ENCODE data around the gene TTC3. TPM values are rescaled to one million over a fixed set of nuclear protein-coding genes. Genes with fewer than 3 reads are reported as not detected.

TTC3 gene
- polyA plus RNA-seq, 1 donor from 2014 or later, result 332 TPM

DNA sequence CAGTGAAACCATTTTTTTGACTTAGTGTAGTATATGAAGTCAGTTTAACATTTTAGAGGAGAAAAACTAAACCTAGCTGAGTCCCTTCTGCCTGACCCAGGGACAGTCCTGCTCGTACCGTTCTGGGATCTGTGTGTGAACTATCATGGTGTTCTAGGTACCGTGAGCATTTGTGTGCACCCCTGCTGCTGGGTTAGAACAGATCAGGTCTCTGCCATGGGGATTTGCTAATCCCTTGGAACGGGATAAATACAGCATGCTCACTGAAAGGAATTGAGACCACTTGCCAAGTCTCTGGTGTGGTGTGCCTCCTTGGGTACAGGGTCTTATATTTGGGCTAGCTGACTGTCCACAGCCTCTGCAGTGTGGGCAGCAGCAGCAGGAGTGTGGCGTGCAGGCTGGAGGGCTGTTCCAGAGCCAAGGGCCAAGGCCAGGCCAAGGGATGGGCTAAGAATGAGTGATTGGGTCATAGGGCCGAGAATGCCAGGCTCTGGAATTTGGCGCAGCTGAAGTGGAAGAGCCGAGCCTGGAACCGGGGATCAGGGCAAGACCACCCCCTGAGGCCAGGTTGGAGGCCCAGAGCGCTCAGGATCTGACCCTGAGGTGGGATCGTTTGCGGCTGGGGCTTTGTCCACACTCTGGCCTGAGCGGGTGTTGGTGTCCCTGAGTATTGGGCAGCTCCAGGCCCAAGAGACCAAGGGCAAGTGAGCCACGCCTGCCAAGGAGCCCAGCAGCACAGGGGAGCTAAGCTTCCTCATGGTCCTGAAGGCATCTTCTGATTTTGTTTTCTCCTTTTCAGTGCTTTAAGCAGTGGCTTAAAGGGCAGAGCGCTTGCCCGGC is 127.8 kb downstream of the TTC3 start:
- no peak overlapping the region for H3K4me3 ChIP-seq (ENCODE audit: low read length)
- H3K4me2 ChIP-seq (ENCODE audit: low read length), result no peak overlapping the region
- H3K27me3 ChIP-seq (ENCODE audit: insufficient read depth, low read depth, low read length), result no peaks in the 10 kb centered on the region
- H3K9me3 ChIP-seq (ENCODE audit: low read length), result no peaks in the 10 kb centered on the region
- H3K9ac ChIP-seq (ENCODE audit: low read length), result no peak overlapping the region
- no peak overlapping the region for H2AFZ ChIP-seq (ENCODE audit: low read depth, low read length)
- H3K36me3 ChIP-seq (ENCODE audit: insufficient read depth, low read length), result peaks cover 27% of the 10 kb centered on the region
- H3K9me2 ChIP-seq (ENCODE audit: insufficient read depth, low read length), result no peaks in the 10 kb centered on the region
- H3K27ac ChIP-seq (ENCODE audit: low read length), result no peak overlapping the region
- no peaks in the 10 kb centered on the region for H3F3A ChIP-seq (ENCODE audit: insufficient read depth, low read length, poor library complexity, severe bottlenecking)
- H3K79me2 ChIP-seq (replicated peaks; ENCODE audit: insufficient read depth, low read length), result no peaks in the 10 kb centered on the region
- H4K20me1 ChIP-seq (ENCODE audit: insufficient read depth), result no peaks in the 10 kb centered on the region
- no peak for TF ChIP-seq EP300 (conservative IDR thresholded peaks at IDR 0.05; ENCODE audit: poor library complexity, severe bottlenecking)
- TF ChIP-seq, protein P1, sequence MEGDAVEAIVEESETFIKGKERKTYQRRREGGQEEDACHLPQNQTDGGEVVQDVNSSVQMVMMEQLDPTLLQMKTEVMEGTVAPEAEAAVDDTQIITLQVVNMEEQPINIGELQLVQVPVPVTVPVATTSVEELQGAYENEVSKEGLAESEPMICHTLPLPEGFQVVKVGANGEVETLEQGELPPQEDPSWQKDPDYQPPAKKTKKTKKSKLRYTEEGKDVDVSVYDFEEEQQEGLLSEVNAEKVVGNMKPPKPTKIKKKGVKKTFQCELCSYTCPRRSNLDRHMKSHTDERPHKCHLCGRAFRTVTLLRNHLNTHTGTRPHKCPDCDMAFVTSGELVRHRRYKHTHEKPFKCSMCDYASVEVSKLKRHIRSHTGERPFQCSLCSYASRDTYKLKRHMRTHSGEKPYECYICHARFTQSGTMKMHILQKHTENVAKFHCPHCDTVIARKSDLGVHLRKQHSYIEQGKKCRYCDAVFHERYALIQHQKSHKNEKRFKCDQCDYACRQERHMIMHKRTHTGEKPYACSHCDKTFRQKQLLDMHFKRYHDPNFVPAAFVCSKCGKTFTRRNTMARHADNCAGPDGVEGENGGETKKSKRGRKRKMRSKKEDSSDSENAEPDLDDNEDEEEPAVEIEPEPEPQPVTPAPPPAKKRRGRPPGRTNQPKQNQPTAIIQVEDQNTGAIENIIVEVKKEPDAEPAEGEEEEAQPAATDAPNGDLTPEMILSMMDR (IDR thresholded peaks at IDR 0.05; ENCODE audit: poor library complexity, severe bottlenecking), result no peak
- no peak for TF ChIP-seq RAD21 (conservative IDR thresholded peaks at IDR 0.05)
- no peak for TF ChIP-seq MXI1 (conservative IDR thresholded peaks at IDR 0.05; ENCODE audit: poor library complexity, severe bottlenecking)
- no peak for TF ChIP-seq SMC3 (conservative IDR thresholded peaks at IDR 0.05; ENCODE audit: poor library complexity)
- TF ChIP-seq, protein P2, sequence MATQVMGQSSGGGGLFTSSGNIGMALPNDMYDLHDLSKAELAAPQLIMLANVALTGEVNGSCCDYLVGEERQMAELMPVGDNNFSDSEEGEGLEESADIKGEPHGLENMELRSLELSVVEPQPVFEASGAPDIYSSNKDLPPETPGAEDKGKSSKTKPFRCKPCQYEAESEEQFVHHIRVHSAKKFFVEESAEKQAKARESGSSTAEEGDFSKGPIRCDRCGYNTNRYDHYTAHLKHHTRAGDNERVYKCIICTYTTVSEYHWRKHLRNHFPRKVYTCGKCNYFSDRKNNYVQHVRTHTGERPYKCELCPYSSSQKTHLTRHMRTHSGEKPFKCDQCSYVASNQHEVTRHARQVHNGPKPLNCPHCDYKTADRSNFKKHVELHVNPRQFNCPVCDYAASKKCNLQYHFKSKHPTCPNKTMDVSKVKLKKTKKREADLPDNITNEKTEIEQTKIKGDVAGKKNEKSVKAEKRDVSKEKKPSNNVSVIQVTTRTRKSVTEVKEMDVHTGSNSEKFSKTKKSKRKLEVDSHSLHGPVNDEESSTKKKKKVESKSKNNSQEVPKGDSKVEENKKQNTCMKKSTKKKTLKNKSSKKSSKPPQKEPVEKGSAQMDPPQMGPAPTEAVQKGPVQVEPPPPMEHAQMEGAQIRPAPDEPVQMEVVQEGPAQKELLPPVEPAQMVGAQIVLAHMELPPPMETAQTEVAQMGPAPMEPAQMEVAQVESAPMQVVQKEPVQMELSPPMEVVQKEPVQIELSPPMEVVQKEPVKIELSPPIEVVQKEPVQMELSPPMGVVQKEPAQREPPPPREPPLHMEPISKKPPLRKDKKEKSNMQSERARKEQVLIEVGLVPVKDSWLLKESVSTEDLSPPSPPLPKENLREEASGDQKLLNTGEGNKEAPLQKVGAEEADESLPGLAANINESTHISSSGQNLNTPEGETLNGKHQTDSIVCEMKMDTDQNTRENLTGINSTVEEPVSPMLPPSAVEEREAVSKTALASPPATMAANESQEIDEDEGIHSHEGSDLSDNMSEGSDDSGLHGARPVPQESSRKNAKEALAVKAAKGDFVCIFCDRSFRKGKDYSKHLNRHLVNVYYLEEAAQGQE (IDR thresholded peaks at IDR 0.05; ENCODE audit: borderline replicate concordance), result no peak
- no peak for TF ChIP-seq POLR2AphosphoS5 (IDR thresholded peaks at IDR 0.05)
- no peak for TF ChIP-seq TAF1 (IDR thresholded peaks at IDR 0.05; ENCODE audit: low read depth)
- TF ChIP-seq EZH2 (IDR thresholded peaks at IDR 0.05; ENCODE audit: borderline replicate concordance, insufficient read depth, low read length, poor library complexity, severe bottlenecking), result no peak

DNA sequence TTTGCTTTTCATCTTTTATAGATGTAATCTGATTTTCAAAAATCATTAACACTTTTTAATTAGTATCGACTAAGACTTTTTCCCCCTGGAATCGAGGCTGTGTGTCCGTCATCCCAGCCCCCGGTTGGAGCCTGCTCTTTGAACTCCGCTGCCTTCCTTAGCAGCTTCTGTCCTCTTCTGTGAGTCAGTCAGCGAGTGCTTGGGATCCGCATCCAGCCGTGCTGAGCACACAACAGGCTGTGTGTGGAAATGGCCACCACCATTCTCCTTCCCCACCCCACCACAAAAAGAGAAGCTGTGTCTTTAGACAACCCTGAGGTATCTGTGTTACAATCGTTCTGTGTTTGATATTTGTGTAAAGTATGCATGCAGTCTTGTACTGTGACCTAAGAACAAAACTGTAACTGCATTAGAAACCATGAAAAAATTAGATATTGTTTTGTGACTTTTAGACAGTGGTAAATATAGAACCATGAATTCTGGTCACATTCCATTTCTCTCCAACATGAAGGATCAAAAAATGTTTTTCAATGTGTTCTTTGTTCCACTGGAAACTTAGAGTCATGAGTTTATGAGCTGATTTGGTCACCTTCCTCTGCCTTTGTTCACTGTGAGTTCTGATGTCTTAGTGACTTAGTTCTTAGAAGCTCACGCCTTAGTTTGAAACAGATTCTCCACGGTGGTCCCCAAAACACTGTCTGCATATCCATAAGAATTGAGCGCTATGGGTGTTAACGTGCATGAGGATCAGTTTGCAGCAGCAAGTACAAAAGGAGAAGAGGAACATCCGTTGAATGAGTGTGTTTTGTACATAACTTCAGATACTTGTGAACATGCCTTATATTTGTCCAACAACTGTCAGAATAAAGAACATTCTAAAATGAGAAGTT is 129.4 kb downstream of the TTC3 start:
- Histone ChIP-seq H3K4me2 (ENCODE audit: low read length) (no peak overlapping the region), H2AFZ (ENCODE audit: low read depth, low read length) (no peak overlapping the region), H4K20me1 (ENCODE audit: insufficient read depth) (no peaks in the 10 kb centered on the region), H3K9ac (ENCODE audit: low read length) (no peak overlapping the region), H3F3A (ENCODE audit: insufficient read depth, low read length, poor library complexity, severe bottlenecking) (no peaks in the 10 kb centered on the region), H3K36me3 (ENCODE audit: insufficient read depth, low read length) (peaks cover 27% of the 10 kb centered on the region), H3K27ac (ENCODE audit: low read length) (no peak overlapping the region), H3K4me3 (ENCODE audit: low read length) (no peak overlapping the region), H3K27me3 (ENCODE audit: insufficient read depth, low read depth, low read length) (no peaks in the 10 kb centered on the region), H3K9me2 (ENCODE audit: insufficient read depth, low read length) (no peaks in the 10 kb centered on the region), H3K9me3 (ENCODE audit: low read length) (no peaks in the 10 kb centered on the region), H3K79me2 (replicated peaks; ENCODE audit: insufficient read depth, low read length) (no peaks in the 10 kb centered on the region)
- TF ChIP-seq, protein P1 (IDR thresholded peaks at IDR 0.05; ENCODE audit: poor library complexity, severe bottlenecking), result no peak
- TF ChIP-seq SMC3 (conservative IDR thresholded peaks at IDR 0.05; ENCODE audit: poor library complexity), result no peak
- TF ChIP-seq MXI1 (conservative IDR thresholded peaks at IDR 0.05; ENCODE audit: poor library complexity, severe bottlenecking), result no peak
- TF ChIP-seq, protein P2 (IDR thresholded peaks at IDR 0.05; ENCODE audit: borderline replicate concordance), result no peak
- no peak for TF ChIP-seq TAF1 (IDR thresholded peaks at IDR 0.05; ENCODE audit: low read depth)
- no peak for TF ChIP-seq EZH2 (IDR thresholded peaks at IDR 0.05; ENCODE audit: borderline replicate concordance, insufficient read depth, low read length, poor library complexity, severe bottlenecking)
- no peak for TF ChIP-seq RAD21 (conservative IDR thresholded peaks at IDR 0.05)
- no peak for TF ChIP-seq POLR2AphosphoS5 (IDR thresholded peaks at IDR 0.05)
- no peak for TF ChIP-seq EP300 (conservative IDR thresholded peaks at IDR 0.05; ENCODE audit: poor library complexity, severe bottlenecking)

Measured in neural cell (in vitro differentiated cells).